GM20431 (cell line): ENCODE measurements around the gene PTK6.
"Not testable (repeated sequence)": the region's sequence is repeated elsewhere in the genome, so short reads cannot be mapped to it uniquely, and the experiment has no call there.

Experiments
- in situ Hi-C: fragments of 300-500 bp; cut with MseI, MboI; formaldehyde crosslinking; loops from one replicate; pipeline ENCODE4 v1.15.0; 2020; ENCODE audit warnings: low sequenced_read_pairs; ENCODE audit not compliant: unreplicated experiment

The PTK6 gene

DNA sequence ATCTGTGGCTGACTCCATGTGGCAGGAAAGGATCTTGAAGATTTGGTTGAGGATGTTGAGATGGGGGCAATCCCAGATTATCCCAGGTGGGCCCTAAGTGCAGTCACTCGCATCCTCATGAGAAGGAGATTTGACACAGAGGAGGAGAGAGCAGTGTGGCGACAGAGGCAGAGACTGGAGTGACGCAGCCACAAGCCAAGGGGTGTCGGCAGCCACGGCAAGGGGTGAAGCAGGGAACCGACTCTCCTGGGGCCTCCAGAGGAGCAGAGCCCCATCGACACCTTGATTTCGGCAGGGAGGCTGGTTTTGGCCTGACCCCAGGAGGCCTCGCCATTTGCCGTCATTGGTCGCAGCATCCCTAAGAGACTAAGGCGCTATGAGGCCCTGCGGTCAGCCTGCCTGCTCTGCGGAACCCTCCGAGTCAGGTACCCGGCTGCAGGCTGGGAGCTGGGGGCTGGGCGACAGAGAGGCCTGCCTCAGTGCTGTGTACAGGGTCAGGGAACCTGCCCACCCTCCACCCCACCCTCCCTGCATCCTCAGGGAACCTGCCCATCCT, 50.8 kb downstream of the PTK6 start:
- in situ Hi-C loops, result no loop called here

DNA sequence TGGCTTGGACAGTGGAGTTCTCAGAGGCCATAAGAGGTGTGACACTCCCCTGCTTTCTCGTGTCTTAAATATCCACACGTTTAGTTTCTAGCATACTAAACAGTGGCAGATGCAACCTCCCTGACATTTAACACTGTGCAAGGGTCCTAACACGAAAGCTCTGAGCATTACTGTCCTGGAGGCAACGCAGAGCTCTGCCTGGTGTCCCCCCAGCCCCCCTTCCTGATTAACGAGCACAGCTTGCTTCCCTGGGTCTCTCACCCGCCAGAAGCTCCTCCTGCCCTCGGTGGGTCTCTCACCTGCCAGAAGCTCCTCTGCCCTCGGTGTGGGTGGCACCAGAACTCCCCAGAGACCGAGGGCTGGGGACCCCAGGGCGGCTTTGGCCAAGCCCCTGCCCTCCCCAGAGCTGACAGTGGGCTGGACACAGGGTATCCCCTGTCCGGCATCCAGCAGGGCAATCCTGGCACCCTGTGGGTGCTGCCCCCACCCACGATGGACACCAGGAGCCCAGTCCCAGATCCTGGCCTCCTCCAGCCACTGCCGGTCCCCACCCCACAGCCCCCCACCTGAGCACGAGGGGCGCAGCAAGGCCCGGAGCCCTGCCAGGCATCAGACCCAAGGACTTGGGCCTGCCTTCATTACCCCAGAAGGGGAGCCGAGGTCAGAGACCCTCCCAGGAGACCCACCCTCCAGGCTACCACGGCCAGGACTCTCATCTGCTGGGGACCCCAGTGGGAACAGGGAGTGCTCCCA, 52.3 kb downstream of the PTK6 start:
- in situ Hi-C loops, result no loop called here

DNA sequence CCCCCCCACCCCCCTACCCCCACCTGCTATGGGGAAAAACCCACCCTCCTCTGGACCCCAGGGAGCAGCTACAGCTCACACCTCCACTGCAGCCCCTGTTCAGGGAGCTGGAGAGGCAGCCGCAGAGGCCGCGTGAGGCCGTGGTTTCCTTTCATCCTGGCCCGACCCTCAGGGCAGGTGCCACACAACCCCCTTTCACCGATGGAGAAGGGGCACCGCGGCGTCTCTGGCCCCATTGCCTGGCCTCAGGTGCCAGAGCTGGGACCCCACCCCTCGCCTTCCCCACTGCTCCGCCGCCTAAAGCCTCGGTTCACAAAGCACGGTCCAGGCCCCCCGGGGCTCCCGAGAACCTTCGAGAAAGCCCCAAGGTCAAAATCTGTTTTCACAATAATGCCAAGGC, 52.9 kb downstream of the PTK6 start:
- in situ Hi-C loops, result no loop called here

DNA sequence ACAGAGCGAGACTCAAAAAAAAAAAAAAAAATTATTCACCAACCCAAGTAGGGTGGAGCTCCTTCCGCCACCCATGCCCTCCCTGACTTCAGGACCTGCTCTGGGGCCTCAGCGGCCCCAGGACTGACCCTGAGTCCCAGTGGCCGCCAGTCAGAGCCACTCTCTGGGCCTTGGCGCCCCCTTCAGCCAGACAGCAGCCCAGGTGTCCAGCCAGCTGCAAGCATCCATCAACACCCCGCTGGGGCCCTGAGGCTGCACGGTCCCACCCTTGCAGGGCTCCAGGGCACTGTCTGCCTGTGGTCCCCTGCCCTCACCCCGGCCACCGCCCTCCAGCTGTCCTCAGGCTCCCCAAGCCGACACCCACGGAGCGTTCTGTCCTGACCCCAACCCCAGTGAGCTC, 53.3 kb downstream of the PTK6 start:
- in situ Hi-C loops, result no loop called here

- in situ Hi-C loops, result no loop called here
Measured at GRCh38 chr20:63482021-63482587, 55.1 kb downstream of the PTK6 start.

DNA sequence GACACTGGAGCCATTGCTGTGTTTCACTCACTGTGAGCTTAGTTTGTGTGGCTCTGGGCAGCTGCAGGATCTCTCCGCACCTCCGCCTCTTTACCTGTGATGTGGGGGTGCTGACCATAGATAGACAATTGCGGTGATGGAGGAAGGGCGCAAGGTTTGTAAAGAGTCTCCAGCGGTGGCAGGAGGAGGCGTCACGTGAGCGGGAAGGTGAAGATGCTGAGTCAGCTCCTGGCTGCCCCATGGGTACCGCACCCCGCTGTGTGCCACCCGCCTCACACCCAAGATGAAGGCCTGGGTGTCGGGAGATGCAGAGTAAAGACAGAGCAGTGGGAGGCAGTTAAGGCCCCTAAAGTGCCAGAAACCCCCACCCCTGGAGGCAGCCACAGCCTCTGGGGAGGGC, 55.7 kb downstream of the PTK6 start:
- in situ Hi-C loops, result no loop called here

GRCh38 chr20:63479695-63480419, 57.3 kb downstream of the PTK6 start:
- in situ Hi-C loops, result not testable (repeated sequence)

DNA sequence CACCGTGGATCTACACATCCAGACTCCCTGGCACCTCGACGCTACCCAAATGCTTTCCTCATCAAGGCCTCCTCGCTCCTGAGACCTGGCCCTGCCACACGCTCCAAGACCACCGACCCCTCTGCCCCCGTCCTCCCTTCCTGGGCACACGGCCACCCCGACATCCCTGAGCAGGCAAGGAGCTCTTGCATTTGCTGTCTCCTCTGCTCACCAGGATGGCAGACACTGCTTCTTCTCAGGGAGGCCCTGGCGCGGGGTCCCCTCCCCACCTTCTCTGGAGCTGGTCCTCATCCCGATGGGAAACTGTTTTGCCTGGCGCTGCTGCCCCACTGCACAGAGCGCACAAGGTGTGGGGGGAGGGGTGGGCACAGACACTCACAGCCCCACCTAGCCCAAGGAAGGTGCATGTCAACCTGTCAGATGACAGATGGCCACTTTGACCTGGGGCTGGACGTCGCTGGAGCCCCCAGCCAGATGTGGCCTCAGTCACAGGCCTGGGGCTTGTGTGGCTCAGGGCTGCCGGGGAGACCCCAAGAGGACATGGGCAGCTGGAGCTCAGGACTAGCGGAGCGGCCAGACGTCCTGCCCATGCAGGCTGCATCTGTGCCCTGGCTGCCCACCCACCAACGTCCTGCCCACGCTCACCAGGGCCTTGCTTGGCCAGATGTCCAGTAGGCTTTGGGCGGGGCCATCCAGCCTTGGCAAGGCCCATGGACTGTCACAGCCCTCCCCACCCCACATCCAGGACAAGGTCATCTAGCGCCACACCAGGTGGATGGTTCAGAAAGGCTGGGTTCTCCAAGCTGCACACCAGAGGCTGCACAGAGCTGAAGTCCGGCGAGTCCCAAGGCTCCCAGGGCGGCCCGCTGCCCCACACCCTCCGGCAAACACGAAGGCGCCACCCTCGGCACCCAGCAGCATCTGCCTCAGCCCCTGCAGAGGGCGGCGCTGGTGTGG, 58.6 kb downstream of the PTK6 start:
- in situ Hi-C loops, result no loop called here
